HepG2 (cell line): ENCODE results near the gene SLC12A9. TPM values are rescaled to one million over a fixed set of nuclear protein-coding genes. Genes with fewer than 3 reads are reported as not detected.
A peak's percentile ranks its signal among the peaks of the same experiment; 100 is the strongest.

ENCODE experiments used
- E2F1 ChIP-seq: sonication (generic); formaldehyde crosslinking; IDR thresholded peaks from 2 replicates; pipeline ENCODE4 v1.5.0; 2020; ENCODE audit warnings: missing genetic modification reagents
- LCORL ChIP-seq, 2 experiments: fragments of 450-650 bp in 1 of 2; sonication (generic) in 1 of 2; formaldehyde crosslinking in 1 of 2; IDR thresholded peaks; 2 replicates each; pipeline versions ENCODE4 v1.5.0 to v1.6.1; 2017 to 2020; ENCODE audit warnings: antibody characterized with exemption in 1 of 2, missing genetic modification reagents in 1 of 2
- MAFF ChIP-seq: IDR thresholded peaks from 2 replicates; pipeline ENCODE4 v1.6.1; 2011; ENCODE audit warnings: low read depth, low read length, improper control_type of control experiment
- MYC ChIP-seq: sonication (generic); formaldehyde crosslinking; IDR thresholded peaks from 2 replicates; pipeline ENCODE4 v1.9.0; 2021; ENCODE audit warnings: missing genetic modification reagents, borderline replicate concordance
- SMAD9 ChIP-seq: sonication (generic); formaldehyde crosslinking; IDR thresholded peaks from 2 replicates; pipeline ENCODE4 v1.5.1; 2020; ENCODE audit warnings: mild to moderate bottlenecking, missing genetic modification reagents
- TBX2 ChIP-seq: sonication (generic); formaldehyde crosslinking; IDR thresholded peaks from 2 replicates; pipeline ENCODE4 v1.5.0; 2020; ENCODE audit warnings: missing genetic modification reagents, mild to moderate bottlenecking, borderline replicate concordance
- ZBED4 ChIP-seq: sonication (generic); formaldehyde crosslinking; IDR thresholded peaks from 2 replicates; pipeline ENCODE4 v1.4.0; 2020; ENCODE audit warnings: missing genetic modification reagents, borderline replicate concordance
- ZBTB40 ChIP-seq, 2 experiments: fragments of 450-650 bp in 1 of 2; sonication (generic) in 1 of 2; formaldehyde crosslinking in 1 of 2; IDR thresholded peaks; 2 replicates each; pipeline versions ENCODE4 v1.6.1 to v1.8.0; 2016 to 2022; ENCODE audit warnings: antibody characterized with exemption in 1 of 2, mild to moderate bottlenecking in 1 of 2, missing genetic modification reagents in 1 of 2
- ZBTB42 ChIP-seq: sonication (generic); formaldehyde crosslinking; IDR thresholded peaks from 2 replicates; pipeline ENCODE4 v1.5.0; 2020; ENCODE audit warnings: mild to moderate bottlenecking, missing genetic modification reagents
- ZNF329 ChIP-seq: sonication (generic); formaldehyde crosslinking; IDR thresholded peaks from 2 replicates; pipeline ENCODE4 v1.9.0; 2021; ENCODE audit warnings: low read depth, mild to moderate bottlenecking, missing genetic modification reagents
- ZNF563 ChIP-seq: sonication (generic); formaldehyde crosslinking; IDR thresholded peaks from 2 replicates; pipeline ENCODE4 v1.8.0; 2022; ENCODE audit warnings: mild to moderate bottlenecking, moderate library complexity, missing genetic modification reagents
- ZNF704 ChIP-seq: sonication (generic); formaldehyde crosslinking; IDR thresholded peaks from 2 replicates; pipeline ENCODE4 v1.8.1; 2023; ENCODE audit warnings: mild to moderate bottlenecking, inconsistent platforms, moderate library complexity, missing genetic modification reagents, borderline replicate concordance
- ZNF816 ChIP-seq: sonication (generic); formaldehyde crosslinking; IDR thresholded peaks from 2 replicates; pipeline ENCODE4 v1.8.0; 2022; ENCODE audit warnings: missing genetic modification reagents, mild to moderate bottlenecking, borderline replicate concordance
- polyA plus RNA-seq, 8 experiments: library from polyadenylated mRNA; depleted of rRNA in 3 of 8; stranded (reverse) in 7 of 8; unstranded in 1 of 8; fragments of >200 nt; fragmentation: Illumina TruSeq in 4 of 8; extraction: Trizol in 4 of 8; gene quantifications; 2 replicates each; pipeline versions ENCODE4 v1.2.1 to v1.2.3, GENCODE V29; 2011 to 2016; ENCODE audit warnings: low read depth in 4 of 8, missing spikeins in 1 of 8, mixed read lengths in 1 of 8; ENCODE audit not compliant: insufficient read depth in 1 of 8
- total RNA-seq, 5 experiments: library from RNA; depleted of rRNA; stranded (reverse); fragments of >200 nt; fragmentation: Illumina TruSeq; extraction: Trizol; gene quantifications; 2 replicates each; pipeline ENCODE4 v1.2.3, GENCODE V29; 2016; ENCODE audit warnings: low read depth in 1 of 5

Gene SLC12A9
- total and polyA plus RNA-seq, 2 of the 13 experiments (the other 11 are each of a cell fraction or from before 2014, with no cell fraction given) = 8.7 to 16.6 TPM

GRCh38 chr7:100863406-100863950 is 11.0 kb downstream of the SLC12A9 start (continued):
- TF ChIP-seq ZBTB40 (IDR thresholded peaks at IDR 0.05) (no peak), ZBTB40 (CRISPR knock-in tag; IDR thresholded peaks at IDR 0.05) (no peak), ZNF329 (CRISPR knock-in tag) (no peak), LCORL (IDR thresholded peaks at IDR 0.05) (no peak), LCORL (CRISPR knock-in tag; IDR thresholded peaks at IDR 0.05) (peak; percentile 71), MAFF (peak; percentile 88), TBX2 (CRISPR knock-in tag) (0 out of 2 replicates have a peak, but pooled peaks have one; percentile 20), ZNF704 (CRISPR knock-in tag) (no peak), ZBED4 (CRISPR knock-in tag) (no peak), ZBTB42 (CRISPR knock-in tag) (no peak), E2F1 (CRISPR knock-in tag) (no peak), MYC (CRISPR knock-in tag) (no peak), SMAD9 (CRISPR knock-in tag) (no peak), ZNF816 (CRISPR knock-in tag) (no peak), ZNF563 (no peak)
